Calu3 (cell line): ENCODE results near the gene IER5L. TPM values are rescaled to one million over a fixed set of nuclear protein-coding genes. Genes with fewer than 3 reads are reported as not detected.
A peak's percentile ranks its signal among the peaks of the same experiment; 100 is the strongest.

Experiments used
- Bru-seq: library from RNA; stranded (reverse); fragments of 400-500 nt; gene quantifications from one replicate; lab custom pipeline; 2021; lab: Mats Ljungman, UMichigan
- BruChase-seq, 2 experiments: library from RNA; stranded (reverse); fragments of 400-500 nt; gene quantifications; one replicate each; lab custom pipeline; 2021; lab: Mats Ljungman, UMichigan
- BruUV-seq: library from RNA; stranded (reverse); fragments of 400-500 nt; replicated peaks from 2 replicates; lab custom pipeline; 2021; lab: Mats Ljungman, UMichigan
- CTCF ChIA-PET: fragments of 300-600 bp; sonication (Branson Sonifier 250); formaldehyde crosslinking; loops from one replicate; lab custom pipeline; 2022; ENCODE audit warnings: antibody characterized with exemption; lab: Charles Lee
- DNase-seq: peaks from one replicate; pipeline ENCODE4 v3.0.0; 2022
- H3K27ac Mint-ChIP-seq: one replicate; pipeline ENCODE4 v1.8.0; 2022; ENCODE audit warnings: mixed read lengths; ENCODE audit not compliant: unreplicated experiment
- H3K27me3 Mint-ChIP-seq: one replicate; pipeline ENCODE4 v1.8.0; 2022; ENCODE audit warnings: mixed read lengths; ENCODE audit not compliant: unreplicated experiment
- H3K36me3 Mint-ChIP-seq: one replicate; pipeline ENCODE4 v1.8.0; 2022; ENCODE audit warnings: mild to moderate bottlenecking, moderate library complexity, mixed read lengths; ENCODE audit not compliant: insufficient read depth, unreplicated experiment
- H3K4me1 Mint-ChIP-seq: one replicate; pipeline ENCODE4 v1.8.0; 2022; ENCODE audit warnings: mild to moderate bottlenecking, low read depth, mixed read lengths; ENCODE audit not compliant: unreplicated experiment
- H3K4me3 Mint-ChIP-seq: one replicate; pipeline ENCODE4 v1.8.0; 2022; ENCODE audit warnings: mild to moderate bottlenecking, low read depth, moderate library complexity, mixed read lengths; ENCODE audit not compliant: unreplicated experiment
- H3K9me3 Mint-ChIP-seq: one replicate; pipeline ENCODE4 v1.8.0; 2022; ENCODE audit warnings: low read depth, mixed read lengths; ENCODE audit not compliant: unreplicated experiment
- intact Hi-C: fragments of 100-400 bp; cut with micrococcal nuclease; formaldehyde crosslinking; loops from one replicate; pipeline ENCODE4 v1.10.0; 2022; ENCODE audit not compliant: unreplicated experiment
- long read RNA-seq: library from polyadenylated mRNA; stranded (forward); transcript quantifications from one replicate; pipeline ENCODE4 v2.0.0, GENCODE V29; 2022
- total RNA-seq: library from RNA; stranded (reverse); gene quantifications from 2 replicates; pipeline ENCODE4 v1.2.3, GENCODE V29; 2022
- TF ChIP-seq, protein P1 (sequence below): fragments of 200-600 bp; IDR thresholded peaks from one replicate; pipeline ENCODE4 v1.8.0; 2022; ENCODE audit warnings: antibody characterized with exemption; ENCODE audit not compliant: unreplicated experiment

IER5L gene
- total RNA-seq (53.1 and 60.3 TPM in 2 replicates), Bru-seq, nascent RNA (percentile 82 among the genes with signal in this experiment), BruChase-seq, experiment 1, labeled RNA remaining after a 6-hour chase (percentile 82 among the genes with signal in this experiment), BruChase-seq, experiment 2, labeled RNA remaining after a 2-hour chase (percentile 86 among the genes with signal in this experiment)
- long read RNA-seq, transcript IER5L-201 (1 exons, 2,711 nt): major isoform, 44 of 44 reads
- long read RNA-seq, partial matches to known transcripts: 0 of 44 reads
- long read RNA-seq, other reads (novel, unspliced or antisense): 0 of 44 reads

DNA sequence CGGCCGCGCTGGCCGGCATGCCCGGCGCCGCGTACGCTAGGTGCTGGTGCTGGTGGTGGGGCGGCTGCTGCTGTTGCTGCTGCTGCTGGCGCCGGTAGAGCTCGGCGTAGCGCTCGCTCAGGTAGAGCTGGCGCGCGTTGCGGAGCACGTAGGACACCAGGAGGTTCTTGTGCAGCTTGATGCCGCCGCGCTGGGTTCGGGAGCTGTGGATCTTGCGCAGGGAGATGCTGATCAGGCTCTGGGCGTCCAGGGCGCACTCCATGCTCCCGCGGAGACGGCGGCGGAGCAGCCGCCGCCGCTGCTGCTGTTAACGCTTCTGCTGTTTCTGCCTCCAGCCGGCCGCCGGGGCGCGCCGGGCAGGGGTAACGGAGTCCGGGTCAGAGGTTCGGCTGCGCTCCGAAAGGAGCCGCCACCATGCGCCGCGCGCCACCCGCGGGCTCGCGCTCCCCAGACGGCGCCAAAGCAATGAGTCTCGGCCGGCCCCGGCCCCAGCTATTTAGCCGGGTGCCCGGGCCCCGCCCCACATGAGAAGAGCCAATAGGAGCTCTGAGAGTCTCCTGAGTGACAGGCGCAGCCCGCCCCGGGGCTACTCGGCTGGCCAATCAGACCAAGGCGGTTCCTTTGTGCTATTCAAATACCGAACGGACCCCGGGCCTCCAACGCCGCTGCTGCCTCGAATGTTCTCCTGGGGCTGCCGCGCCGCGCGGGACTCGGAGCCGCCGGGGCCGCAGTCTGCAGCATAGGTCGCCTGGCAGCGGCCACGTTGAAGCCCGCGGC is at the start of gene IER5L:
Gene IER5L, minus strand, starts transcription at position 471 of the 777 bp plus-strand sequence. Its CDS starts 209 bp downstream, at position 262.
- Mint-ChIP-seq H3K27ac (peak within 1 kb of the TSS; percentile 78), H3K4me1 (peaks cover 31% of the 10 kb centered on the region), H3K4me3 (peak within 1 kb of the TSS; percentile 94), H3K27me3 (no peaks in the 10 kb centered on the region), H3K9me3 (no peaks in the 10 kb centered on the region), H3K36me3 (peaks cover 70% of the 10 kb centered on the region)
- CTCF ChIA-PET: interaction anchor here (0.6 to 1.3 kb wide), 5 partner anchors 12 to 307 kb away, joined by 3 to 6 read pairs (median 3); no protein-coding TSS in a partner anchor
- BruUV-seq: TSS peak; percentile 89
- peak; percentile 93 for DNase-seq
- intact Hi-C loops: loop anchor here (2.0 to 10.0 kb wide), 4 partner anchors 36 to 437 kb away; no protein-coding TSS in a partner anchor
- TF ChIP-seq, protein P1, sequence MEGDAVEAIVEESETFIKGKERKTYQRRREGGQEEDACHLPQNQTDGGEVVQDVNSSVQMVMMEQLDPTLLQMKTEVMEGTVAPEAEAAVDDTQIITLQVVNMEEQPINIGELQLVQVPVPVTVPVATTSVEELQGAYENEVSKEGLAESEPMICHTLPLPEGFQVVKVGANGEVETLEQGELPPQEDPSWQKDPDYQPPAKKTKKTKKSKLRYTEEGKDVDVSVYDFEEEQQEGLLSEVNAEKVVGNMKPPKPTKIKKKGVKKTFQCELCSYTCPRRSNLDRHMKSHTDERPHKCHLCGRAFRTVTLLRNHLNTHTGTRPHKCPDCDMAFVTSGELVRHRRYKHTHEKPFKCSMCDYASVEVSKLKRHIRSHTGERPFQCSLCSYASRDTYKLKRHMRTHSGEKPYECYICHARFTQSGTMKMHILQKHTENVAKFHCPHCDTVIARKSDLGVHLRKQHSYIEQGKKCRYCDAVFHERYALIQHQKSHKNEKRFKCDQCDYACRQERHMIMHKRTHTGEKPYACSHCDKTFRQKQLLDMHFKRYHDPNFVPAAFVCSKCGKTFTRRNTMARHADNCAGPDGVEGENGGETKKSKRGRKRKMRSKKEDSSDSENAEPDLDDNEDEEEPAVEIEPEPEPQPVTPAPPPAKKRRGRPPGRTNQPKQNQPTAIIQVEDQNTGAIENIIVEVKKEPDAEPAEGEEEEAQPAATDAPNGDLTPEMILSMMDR: no peak

GRCh38 chr9:129227843-129228189 is 49.8 kb upstream of the IER5L start:
- TF ChIP-seq, protein P1: no peak
- intact Hi-C loops: no loop called here
- peaks cover 5% of the 10 kb centered on the region for H3K9me3 Mint-ChIP-seq
- H3K4me1 Mint-ChIP-seq: peaks cover 9% of the 10 kb centered on the region
- DNase-seq: no peak
- H3K27ac Mint-ChIP-seq: no peak overlapping the region
- H3K4me3 Mint-ChIP-seq: no peak overlapping the region
- CTCF ChIA-PET: no interaction called here
- peaks cover 10% of the 10 kb centered on the region for H3K27me3 Mint-ChIP-seq
- BruUV-seq: no TSS peak
- no peaks in the 10 kb centered on the region for H3K36me3 Mint-ChIP-seq

GRCh38 chr9:129225815-129226214 is 47.8 kb upstream of the IER5L start:
- H3K4me1 Mint-ChIP-seq: peaks cover 9% of the 10 kb centered on the region

GRCh38 chr9:129225490-129225778 is 47.4 kb upstream of the IER5L start:
- Mint-ChIP-seq H3K9me3 (no peaks in the 10 kb centered on the region), H3K4me1 (peaks cover 9% of the 10 kb centered on the region), H3K36me3 (no peaks in the 10 kb centered on the region), H3K4me3 (no peak overlapping the region), H3K27ac (no peak overlapping the region), H3K27me3 (no peaks in the 10 kb centered on the region)
- no TSS peak for BruUV-seq
- intact Hi-C loops: no loop called here
- DNase-seq: no peak
- CTCF ChIA-PET: no interaction called here
- TF ChIP-seq, protein P1: no peak

More at GRCh38 chr9:129225815-129226214, 47.8 kb upstream of the IER5L start:
- TF ChIP-seq, protein P1: no peak
- H3K27me3 Mint-ChIP-seq: no peaks in the 10 kb centered on the region
- no TSS peak for BruUV-seq
- intact Hi-C loops: no loop called here
- CTCF ChIA-PET: no interaction called here
- H3K9me3 Mint-ChIP-seq: no peaks in the 10 kb centered on the region
- no peak overlapping the region for H3K27ac Mint-ChIP-seq
- DNase-seq: peak; percentile 64
- no peaks in the 10 kb centered on the region for H3K36me3 Mint-ChIP-seq
- no peak overlapping the region for H3K4me3 Mint-ChIP-seq
